OCI-LY7 (cell line): ENCODE data around the gene TADA1. TPM values are rescaled to one million over a fixed set of nuclear protein-coding genes. Genes with fewer than 3 reads are reported as not detected.

ENCODE experiments used
- BruUV-seq: library from RNA; stranded (reverse); fragments of 400-500 nt; replicated peaks from 2 replicates; lab custom pipeline; 2021; lab: Mats Ljungman, UMichigan
- CTCF ChIA-PET: fragments of 300-600 bp; sonication (Branson Sonifier 250); formaldehyde crosslinking; loops from one replicate; lab custom pipeline; 2022; ENCODE audit warnings: antibody characterized with exemption; ENCODE audit not compliant: unreplicated experiment; lab: Charles Lee
- POLR2A ChIA-PET: fragments of 300-600 bp; sonication (Branson Sonifier 250); formaldehyde crosslinking; loops from one replicate; lab custom pipeline; 2022; ENCODE audit warnings: antibody characterized with exemption; lab: Charles Lee
- DNase-seq: peaks from one replicate; pipeline ENCODE4 v3.0.0-alpha.2; 2015; ENCODE audit warnings: low spot score
- H2AFZ ChIP-seq: fragments of 200-600 bp; sonication (generic), shearing (Covaris generic); 2 replicates; pipeline ENCODE4 v1.6.1; 2014; ENCODE audit warnings: mild to moderate bottlenecking, antibody characterized with exemption, low read length, moderate library complexity
- H3K27ac ChIP-seq: fragments of 200-600 bp; sonication (generic); 2 replicates; pipeline ENCODE4 v1.5.1; 2014; ENCODE audit warnings: mixed run types, low read depth, mild to moderate bottlenecking, moderate library complexity, low read length, inconsistent platforms; ENCODE audit not compliant: poor library complexity, severe bottlenecking
- H3K36me3 ChIP-seq: fragments of 200-600 bp; sonication (generic); 2 replicates; pipeline ENCODE4 v1.6.1; 2014; ENCODE audit warnings: mild to moderate bottlenecking, antibody characterized with exemption, low read length, moderate library complexity, mixed read lengths; ENCODE audit not compliant: insufficient read depth
- H3K4me1 ChIP-seq: fragments of 200-600 bp; sonication (generic); 2 replicates; pipeline ENCODE4 v1.5.1; 2014; ENCODE audit warnings: mild to moderate bottlenecking, low read length; ENCODE audit not compliant: insufficient read depth, poor library complexity, severe bottlenecking
- H3K4me2 ChIP-seq: fragments of 200-600 bp; sonication (generic); 2 replicates; pipeline ENCODE4 v1.6.1; 2014; ENCODE audit warnings: mild to moderate bottlenecking, low read length
- H3K4me3 ChIP-seq: fragments of 200-600 bp; sonication (generic); 2 replicates; pipeline ENCODE4 v1.5.1; 2014; ENCODE audit warnings: mild to moderate bottlenecking, low read depth, low read length; ENCODE audit not compliant: poor library complexity, severe bottlenecking
- H3K79me2 ChIP-seq: fragments of 200-600 bp; sonication (generic); 2 replicates; pipeline ENCODE4 v1.6.1; 2016; ENCODE audit warnings: low read depth, mild to moderate bottlenecking, low read length, moderate library complexity, mixed read lengths; ENCODE audit not compliant: insufficient read depth
- H3K9me2 ChIP-seq: fragments of 200-600 bp; sonication (generic); 2 replicates; pipeline ENCODE4 v1.6.1; 2016; ENCODE audit warnings: mild to moderate bottlenecking, low read length, mixed read lengths; ENCODE audit not compliant: insufficient read depth
- H3K9me3 ChIP-seq: fragments of 200-600 bp; sonication (generic); 2 replicates; pipeline ENCODE4 v1.6.1; 2014; ENCODE audit warnings: mild to moderate bottlenecking, mixed run types, low read length, mixed read lengths
- H4K20me1 ChIP-seq: fragments of 200-600 bp; sonication (generic); 2 replicates; pipeline ENCODE4 v1.6.1; 2014; ENCODE audit warnings: mild to moderate bottlenecking, antibody characterized with exemption, low read length, moderate library complexity, mixed read lengths; ENCODE audit not compliant: insufficient read depth
- EZH2phosphoT487 ChIP-seq: fragments of 200-600 bp; sonication (generic); IDR thresholded peaks from 2 replicates; pipeline ENCODE4 v1.6.1; 2018; ENCODE audit warnings: low read depth, borderline replicate concordance, mild to moderate bottlenecking, mixed run types, antibody characterized with exemption, low read length, moderate library complexity, mixed read lengths
- intact Hi-C: fragments of 100-400 bp; cut with micrococcal nuclease; formaldehyde crosslinking; loops from one replicate; pipeline ENCODE4 v1.10.0; 2022; ENCODE audit not compliant: unreplicated experiment
- total RNA-seq, 2 experiments: library from RNA; depleted of rRNA in 1 of 2; stranded (reverse); fragments of >200 nt in 1 of 2; shearing (Covaris generic) in 1 of 2; gene quantifications; 2 replicates each; pipeline ENCODE4 v1.2.3, GENCODE V29; 2014 to 2022
- TF ChIP-seq, protein P1 (sequence below): fragments of 200-600 bp; sonication (generic); conservative IDR thresholded peaks from 2 replicates; pipeline ENCODE4 v1.5.1; 2014; ENCODE audit warnings: mild to moderate bottlenecking, antibody characterized with exemption, low read length, moderate library complexity, mixed read lengths

TADA1 gene
- total RNA-seq, 2 experiments from 2014 or later, result 16.4 to 16.9 TPM

GRCh38 chr1:166889776-166890175 is 13.7 kb upstream of the TADA1 start:
- Histone ChIP-seq H3K4me2 (no peak overlapping the region), H2AFZ (no peak overlapping the region), H3K4me3 (no peak overlapping the region), H3K9me2 (no peaks in the 10 kb centered on the region), H3K9me3 (no peaks in the 10 kb centered on the region), H3K36me3 (no peaks in the 10 kb centered on the region), H3K4me1 (no peaks in the 10 kb centered on the region), H3K27ac (no peak overlapping the region), H4K20me1 (no peaks in the 10 kb centered on the region), H3K79me2 (no peaks in the 10 kb centered on the region)
- ChIA-PET POLR2A (no interaction called here), CTCF (no interaction called here)
- TF ChIP-seq, protein P1, sequence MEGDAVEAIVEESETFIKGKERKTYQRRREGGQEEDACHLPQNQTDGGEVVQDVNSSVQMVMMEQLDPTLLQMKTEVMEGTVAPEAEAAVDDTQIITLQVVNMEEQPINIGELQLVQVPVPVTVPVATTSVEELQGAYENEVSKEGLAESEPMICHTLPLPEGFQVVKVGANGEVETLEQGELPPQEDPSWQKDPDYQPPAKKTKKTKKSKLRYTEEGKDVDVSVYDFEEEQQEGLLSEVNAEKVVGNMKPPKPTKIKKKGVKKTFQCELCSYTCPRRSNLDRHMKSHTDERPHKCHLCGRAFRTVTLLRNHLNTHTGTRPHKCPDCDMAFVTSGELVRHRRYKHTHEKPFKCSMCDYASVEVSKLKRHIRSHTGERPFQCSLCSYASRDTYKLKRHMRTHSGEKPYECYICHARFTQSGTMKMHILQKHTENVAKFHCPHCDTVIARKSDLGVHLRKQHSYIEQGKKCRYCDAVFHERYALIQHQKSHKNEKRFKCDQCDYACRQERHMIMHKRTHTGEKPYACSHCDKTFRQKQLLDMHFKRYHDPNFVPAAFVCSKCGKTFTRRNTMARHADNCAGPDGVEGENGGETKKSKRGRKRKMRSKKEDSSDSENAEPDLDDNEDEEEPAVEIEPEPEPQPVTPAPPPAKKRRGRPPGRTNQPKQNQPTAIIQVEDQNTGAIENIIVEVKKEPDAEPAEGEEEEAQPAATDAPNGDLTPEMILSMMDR, result no peak
- TF ChIP-seq EZH2phosphoT487, result no peak
- no peak for DNase-seq
- intact Hi-C loops, result no loop called here
- no TSS peak for BruUV-seq

DNA sequence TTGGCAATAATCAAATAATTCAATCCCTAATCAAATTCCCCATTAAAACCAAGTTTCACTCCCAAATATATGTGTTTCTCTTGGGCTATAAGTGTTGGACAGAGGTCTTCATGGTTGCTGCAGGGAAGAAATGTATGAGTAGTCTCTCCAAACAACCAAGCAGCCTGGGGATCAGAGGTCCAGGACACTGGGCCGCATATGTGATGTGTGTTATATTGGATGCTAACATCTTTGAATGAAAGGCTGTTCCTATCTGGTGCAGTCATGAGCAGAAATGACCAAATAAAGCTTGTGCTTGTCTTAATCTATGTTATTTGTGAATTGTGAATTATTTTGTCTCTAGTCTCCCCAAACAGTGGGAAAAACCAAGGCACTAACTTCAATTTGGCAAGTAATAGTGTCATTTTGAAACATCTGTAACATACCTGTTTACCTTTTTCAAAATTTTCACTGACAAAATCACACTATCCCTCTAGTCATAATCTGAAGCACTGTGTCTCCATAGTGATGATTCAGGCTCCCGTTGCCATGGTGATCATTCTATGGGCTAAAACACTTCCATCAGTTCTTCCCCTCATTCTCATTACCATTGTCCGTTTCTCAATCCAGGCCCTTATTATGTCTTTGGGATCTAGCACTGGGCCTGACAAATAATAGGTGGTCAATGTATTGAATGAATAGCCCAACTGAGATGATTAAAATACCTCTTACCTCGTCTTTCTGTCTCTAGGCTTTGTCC is 12.5 kb upstream of the TADA1 start:
- Histone ChIP-seq H3K9me3 (no peaks in the 10 kb centered on the region), H3K4me2 (no peak overlapping the region), H3K27ac (no peak overlapping the region), H4K20me1 (no peaks in the 10 kb centered on the region), H3K4me1 (no peaks in the 10 kb centered on the region), H3K4me3 (no peak overlapping the region), H3K9me2 (no peaks in the 10 kb centered on the region), H3K79me2 (no peaks in the 10 kb centered on the region), H2AFZ (no peak overlapping the region), H3K36me3 (no peaks in the 10 kb centered on the region)
- TF ChIP-seq, protein P1, result no peak
- no peak for TF ChIP-seq EZH2phosphoT487
- intact Hi-C loops, result no loop called here
- no peak for DNase-seq
- no TSS peak for BruUV-seq
- ChIA-PET POLR2A (no interaction called here), CTCF (no interaction called here)

DNA sequence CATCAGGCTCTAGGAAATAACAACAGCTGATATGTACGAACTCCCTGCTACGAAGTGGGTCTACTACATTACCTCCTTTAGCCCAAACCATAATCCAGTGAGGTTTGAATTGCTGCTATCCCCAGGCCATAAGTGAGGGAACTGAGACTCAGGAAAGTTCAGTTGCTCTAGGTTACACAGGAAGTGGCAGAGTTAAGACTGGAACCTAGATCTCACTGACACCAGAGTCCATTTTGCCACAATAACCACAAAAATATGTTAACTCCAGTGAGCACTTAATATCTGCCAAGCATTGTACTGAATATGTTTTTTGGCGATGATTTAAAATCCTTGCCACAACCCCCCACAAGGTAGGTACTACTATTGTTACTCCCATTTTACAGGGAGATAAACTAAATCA is 8.9 kb upstream of the TADA1 start:
- Histone ChIP-seq H3K27ac (no peak overlapping the region), H2AFZ (no peak overlapping the region), H3K9me3 (no peaks in the 10 kb centered on the region), H3K4me3 (no peak overlapping the region), H3K79me2 (no peaks in the 10 kb centered on the region), H3K4me2 (no peak overlapping the region), H4K20me1 (no peaks in the 10 kb centered on the region), H3K4me1 (no peaks in the 10 kb centered on the region), H3K36me3 (no peaks in the 10 kb centered on the region), H3K9me2 (no peaks in the 10 kb centered on the region)
- DNase-seq, result no peak
- POLR2A ChIA-PET, result interaction anchor here (0.5 to 1.8 kb wide), 3 partner anchors 14 to 338 kb away, joined by 3 to 4 read pairs (median 3); no protein-coding TSS in a partner anchor
- no TSS peak for BruUV-seq
- CTCF ChIA-PET, result no interaction called here
- intact Hi-C loops, result no loop called here
- TF ChIP-seq, protein P1, result no peak
- TF ChIP-seq EZH2phosphoT487, result no peak
